ENCODE data around the gene RPL27A. TPM values are rescaled to one million over a fixed set of nuclear protein-coding genes. Genes with fewer than 3 reads are reported as not detected.

The RPL27A gene
- total and polyA plus RNA-seq, 2 of the 8 experiments (the other 6 are each of a cell fraction or from before 2014, with no cell fraction given), result 1,756 to 1,777 TPM

- Histone ChIP-seq H3K9ac (replicated peaks in 1 of 4; ENCODE audit: extremely low read depth in 1 of 4, low read depth in 3 of 4, low read length in 3 of 4) (no peak overlapping the region), H3K36me3 (ENCODE audit: control insufficient read depth in 2 of 4, insufficient read depth in 4 of 4, low read length in 3 of 4) (peaks cover 0 to 6% (median 2%) of the 10 kb centered on the region in 4 experiments; a peak in 4 of 8 replicates), H4K5ac (ENCODE audit: insufficient read length, low read depth, low read length) (no peak overlapping the region), H3K9me3 (ENCODE audit: insufficient read depth in 2 of 2, low read depth in 1 of 2, low read length in 1 of 2) (no peaks in the 10 kb centered on the region), H3K79me1 (ENCODE audit: low read depth, low read length) (peaks cover 3% of the 10 kb centered on the region; the same call in 1 of the 2 replicates), H2BK12ac (ENCODE audit: low read depth, low read length) (peak overlapping the region; percentile 68; the same call in 1 of the 2 replicates), H3K4me1 (replicated peaks in 1 of 4; ENCODE audit: control insufficient read depth in 3 of 4, insufficient read depth in 4 of 4, low read length in 3 of 4) (peaks cover 0 to 17% (median 11%) of the 10 kb centered on the region in 4 experiments; a peak in 4 of 7 replicates), H3K18ac (ENCODE audit: extremely low read depth, low read length) (no peak overlapping the region), H2BK5ac (ENCODE audit: low read depth, low read length) (no peak overlapping the region), H3K27ac (ENCODE audit: low read depth, low read length) (no peak overlapping the region), H3K4ac (replicated peaks; ENCODE audit: insufficient read length, low read depth, low read length) (no peak overlapping the region), H4K91ac (replicated peaks; ENCODE audit: insufficient read length, low read length) (no peak overlapping the region), H3K4me3 (ENCODE audit: extremely low read depth in 1 of 4, insufficient read depth in 2 of 4, low read depth in 3 of 4, low read length in 4 of 4) (no peak overlapping the region), H3K56ac (replicated peaks; ENCODE audit: insufficient read length, low read depth, low read length) (no peak overlapping the region), H2AK5ac (ENCODE audit: low read depth, low read length) (no peak overlapping the region), H3K27me3 (replicated peaks in 1 of 4; ENCODE audit: control insufficient read depth in 3 of 4, extremely low read depth in 1 of 4, insufficient read depth in 3 of 4, low read length in 3 of 4) (no peaks in the 10 kb centered on the region), H3K4me2 (ENCODE audit: insufficient read depth in 1 of 2, low read depth in 2 of 2, low read length in 2 of 2) (no peak overlapping the region), H3K23me2 (ENCODE audit: low read depth, low read length) (no peaks in the 10 kb centered on the region), H4K20me1 (replicated peaks in 1 of 2; ENCODE audit: control insufficient read depth in 1 of 2, insufficient read depth in 2 of 2, low read length in 2 of 2) (no peaks in the 10 kb centered on the region), H2BK120ac (replicated peaks; ENCODE audit: low read depth, low read length) (no peak overlapping the region), H4K8ac (ENCODE audit: extremely low read depth, insufficient read depth, low read length) (no peak overlapping the region), H3K23ac (ENCODE audit: insufficient read length) (no peak overlapping the region), H2BK20ac (ENCODE audit: low read length) (no peak overlapping the region), H3K79me2 (ENCODE audit: control insufficient read depth in 1 of 2, insufficient read depth in 2 of 2, low read length in 2 of 2) (no peaks in the 10 kb centered on the region), H2BK15ac (ENCODE audit: low read length) (no peak overlapping the region), H2AFZ (ENCODE audit: low read length) (no peak overlapping the region), H3K14ac (ENCODE audit: insufficient read length) (no peak overlapping the region)
- ChIA-PET POLR2A (ENCODE audit: partially characterized antibody) (interaction anchor here (0.9 to 4.2 kb wide), 4 partner anchors 8 to 38 kb away, joined by 3 to 24 read pairs (median 4); partner anchors contain the start of genes RPL27A and TRIM66), CTCF (ENCODE audit: partially characterized antibody) (interaction anchor here (1.0 to 2.6 kb wide), 8 partner anchors 10 to 501 kb away, joined by 3 to 9 read pairs (median 5); no protein-coding TSS in a partner anchor)
- DNase-seq (ENCODE audit: low read depth in 1 of 2, low spot score in 2 of 2) (no peak), FAIRE-seq (no peak)
- TF ChIP-seq ATF3 (IDR thresholded peaks at IDR 0.05; ENCODE audit: insufficient read depth, low read depth, low read length) (no peak), SP4 (IDR thresholded peaks at IDR 0.05; ENCODE audit: low read length) (no peak), E2F6 (IDR thresholded peaks at IDR 0.05) (no peak), SAP30 (IDR thresholded peaks at IDR 0.05; ENCODE audit: insufficient read depth, insufficient replicate concordance, low read length) (no peak), RXRA (IDR thresholded peaks at IDR 0.05; ENCODE audit: insufficient read depth, low read depth, low read length) (no peak), ASH2L (IDR thresholded peaks at IDR 0.05; ENCODE audit: low read length) (no peak), EGR1 (IDR thresholded peaks at IDR 0.05; ENCODE audit: borderline replicate concordance, low read depth, low read length) (no peak), RFX5 (IDR thresholded peaks at IDR 0.05; ENCODE audit: borderline replicate concordance, low read depth, low read length) (no peak), TBP (IDR thresholded peaks at IDR 0.05; ENCODE audit: low read depth, low read length) (no peak), SIX5 (IDR thresholded peaks at IDR 0.05; ENCODE audit: low read depth, low read length) (no peak), TCF12 (IDR thresholded peaks at IDR 0.05; ENCODE audit: low read depth, low read length) (no peak), JUN (IDR thresholded peaks at IDR 0.05; ENCODE audit: low read depth, low read length) (no peak)
- 95% methylated on average over 3 of the region's 3 CpGs; no CpG with 5 or more reads in 1 of the 2 experiments for WGBS, 2 experiments (ENCODE audit: extremely low coverage in 1 of 2, insufficient coverage in 1 of 2, insufficient read length in 1 of 2, insufficient replicate concordance in 2 of 2, low coverage in 1 of 2, low lambda C conversion rate in 2 of 2, missing lambda C conversion rate in 1 of 2)
Measured at GRCh38 chr11:8720352-8720751, 37.8 kb downstream of the RPL27A start.

All from H1 (cell line).